Hematopoietic multipotent progenitor cell treated with erythropoietin and hydrocortisone succinate and interleukin-3 and kit ligand, for 6 days (in vitro differentiated cells): ENCODE measurements around the gene ARPC5.

Experiments used
- DNase-seq: peaks from one replicate; pipeline ENCODE4 v3.0.0-alpha.2; 2015

Gene ARPC5

DNA sequence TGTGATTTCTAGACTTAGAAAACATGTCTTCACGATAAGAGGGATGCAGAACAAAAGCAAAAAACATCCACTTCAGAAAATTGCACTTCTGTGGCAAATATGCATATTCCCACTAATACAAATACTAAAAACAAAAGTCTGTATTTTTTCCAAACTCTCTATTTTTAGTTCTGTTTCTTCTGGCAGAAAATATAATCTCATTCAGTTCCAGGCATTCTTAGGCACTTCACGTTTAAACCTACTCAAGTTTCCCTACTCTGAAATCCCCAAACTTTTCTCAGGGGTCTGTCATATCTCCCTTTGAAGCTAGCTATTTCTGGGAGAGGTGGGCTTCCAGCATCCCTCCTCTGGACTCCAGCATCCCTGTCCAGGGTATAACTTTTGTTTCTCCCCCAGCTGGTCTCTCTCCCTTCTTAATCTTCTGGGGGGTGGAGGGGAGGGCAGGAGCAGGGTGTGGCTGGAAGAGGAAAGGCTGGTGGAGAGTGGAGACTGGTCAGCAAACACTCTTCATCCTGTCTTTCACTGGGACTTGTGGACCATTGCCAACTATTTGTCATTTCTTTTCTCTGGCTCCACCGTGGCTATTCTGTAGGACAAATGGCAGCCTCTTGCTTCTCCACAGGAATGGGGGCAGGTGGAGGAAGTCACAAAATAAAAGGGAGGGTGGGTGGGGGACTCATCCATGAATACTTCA lies 25.7 kb downstream of the ARPC5 start:
- no peak for DNase-seq

GRCh38 chr1:183609313-183609712 lies 26.3 kb downstream of the ARPC5 start:
- DNase-seq: peak; percentile 74

- DNase-seq: no peak
Measured at GRCh38 chr1:183607322-183607980, 28.1 kb downstream of the ARPC5 start.

- DNase-seq: no peak
Measured at GRCh38 chr1:183605904-183606303, 29.7 kb downstream of the ARPC5 start.

DNA sequence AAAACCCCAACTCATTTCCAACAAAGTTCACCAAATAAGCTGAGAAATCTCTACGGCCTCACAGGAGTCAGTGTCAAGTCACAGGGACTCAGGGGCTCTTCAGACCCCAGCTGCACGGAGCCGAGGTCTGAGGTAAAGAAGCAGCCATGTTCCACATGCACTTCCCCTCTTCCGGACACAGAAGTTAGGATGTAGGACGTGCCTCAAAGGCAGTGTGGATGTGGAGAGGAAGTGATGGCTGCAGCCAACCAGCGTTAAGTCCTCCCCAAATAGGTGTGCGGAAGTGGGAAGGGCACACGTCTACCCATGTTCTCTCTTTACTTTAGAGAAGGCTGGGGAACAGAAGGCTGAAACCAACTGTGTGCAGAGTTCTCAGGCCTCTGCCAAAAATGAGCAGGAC lies 30.8 kb downstream of the ARPC5 start:
- DNase-seq: no peak

GRCh38 chr1:183604038-183604808 lies 31.4 kb downstream of the ARPC5 start:
- DNase-seq: peak; percentile 69

DNA sequence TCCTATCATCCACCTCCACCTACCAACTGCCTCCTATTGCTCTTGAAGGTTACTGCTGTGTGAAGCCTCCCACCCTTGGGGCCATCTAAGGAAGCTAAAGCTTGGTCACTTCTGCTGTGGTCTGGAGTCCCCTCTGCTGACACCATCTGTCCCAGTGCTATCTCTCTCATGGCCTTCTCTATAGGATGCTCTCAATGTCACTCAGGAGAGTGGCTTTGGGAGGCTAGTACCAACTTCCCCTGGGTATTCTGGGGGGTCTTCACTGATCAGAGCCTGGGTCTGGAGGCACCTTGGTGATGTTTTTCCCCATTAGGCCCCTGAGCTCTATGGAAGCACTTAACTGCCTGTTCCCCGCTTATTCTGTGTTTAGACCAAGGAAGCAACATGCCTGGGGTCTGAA lies 33.1 kb downstream of the ARPC5 start:
- DNase-seq: no peak

- no peak for DNase-seq
Measured at GRCh38 chr1:183600634-183601033, 34.9 kb downstream of the ARPC5 start.

- DNase-seq: peak; percentile 48
Measured at GRCh38 chr1:183600136-183600535, 35.4 kb downstream of the ARPC5 start.

GRCh38 chr1:183598386-183598785 lies 37.2 kb downstream of the ARPC5 start:
- DNase-seq: no peak

DNA sequence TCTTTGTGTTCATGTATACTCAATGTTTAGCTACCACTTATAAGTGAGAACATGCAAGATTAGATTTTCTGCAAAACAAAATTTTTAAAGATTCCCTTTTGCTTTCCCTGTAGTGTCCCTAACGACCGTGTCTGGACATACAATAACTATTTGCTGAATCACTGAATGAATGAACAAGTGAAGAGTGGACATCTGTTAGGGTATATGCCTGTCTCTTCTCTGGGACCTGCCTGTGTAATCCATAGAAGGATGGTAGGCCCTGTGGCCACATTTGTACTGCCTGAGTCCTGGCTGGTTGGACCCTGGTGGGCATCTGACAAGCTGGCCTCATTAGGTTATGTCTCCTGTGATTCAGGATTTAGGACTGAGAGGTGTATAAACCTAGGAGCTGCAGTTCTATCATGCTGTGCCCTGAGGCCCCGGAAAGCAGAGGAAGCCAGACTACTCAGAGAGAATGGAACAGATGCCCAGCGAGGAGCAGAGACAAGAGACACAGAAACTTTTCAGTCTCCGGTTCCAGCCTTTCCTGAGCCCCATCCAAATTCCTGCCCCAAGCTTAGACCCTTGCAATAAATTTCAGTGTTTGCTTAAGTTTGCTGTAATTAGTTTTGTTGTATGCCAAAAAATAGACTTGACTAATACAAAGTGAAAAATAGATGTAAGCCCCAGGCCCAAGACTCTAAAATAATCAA lies 37.8 kb downstream of the ARPC5 start:
- no peak for DNase-seq

DNA sequence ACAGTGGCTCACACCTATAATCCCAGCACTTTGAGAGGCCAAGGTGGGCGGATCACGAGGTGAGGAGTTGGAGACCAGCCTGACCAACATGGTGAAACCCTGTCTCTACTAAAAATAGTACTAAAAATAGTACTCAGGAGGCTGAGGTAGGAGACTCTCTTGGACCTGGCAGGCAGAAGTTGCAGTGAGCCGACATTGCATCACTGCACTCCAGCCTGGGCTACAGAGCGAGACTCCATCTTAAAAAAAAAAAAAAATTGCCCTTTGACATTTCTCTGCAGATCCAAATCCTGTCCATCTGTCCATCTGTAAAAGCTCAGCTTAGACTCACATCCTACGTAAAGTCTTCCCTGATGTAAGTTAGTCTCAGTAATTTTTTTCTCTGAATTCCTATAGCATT lies 39.1 kb downstream of the ARPC5 start:
- DNase-seq: no peak

- no peak for DNase-seq
Measured at GRCh38 chr1:183595537-183595936, 40.0 kb downstream of the ARPC5 start.

GRCh38 chr1:183593356-183593755 lies 42.2 kb downstream of the ARPC5 start:
- no peak for DNase-seq

DNA sequence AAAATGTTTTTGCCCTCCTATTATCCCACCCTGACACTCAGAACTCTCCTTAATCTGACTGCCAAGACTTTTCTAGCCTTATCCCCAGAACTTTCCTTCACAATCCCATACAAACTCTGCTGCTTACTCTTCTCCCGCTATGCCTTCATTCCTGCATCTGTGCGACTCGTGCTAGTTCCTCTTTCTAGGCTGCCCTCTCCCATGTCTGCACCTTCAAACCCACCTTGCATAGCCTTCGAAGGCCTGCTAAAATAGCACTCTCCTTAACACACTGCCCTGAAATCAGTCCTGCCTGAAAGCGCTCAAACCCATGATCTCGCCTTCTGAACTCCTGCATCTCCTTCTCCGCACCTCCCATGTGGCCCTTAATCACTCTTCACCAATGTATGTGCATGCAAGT lies 42.9 kb downstream of the ARPC5 start:
- DNase-seq: no peak

GRCh38 chr1:183590244-183591191 lies 45.1 kb downstream of the ARPC5 start, which contains the start of gene NCF2:
NCF2 (minus strand) TSS chr1:183590459; CDS start chr1:183590329, 130 bp downstream.
- peak; percentile 73 for DNase-seq

DNA sequence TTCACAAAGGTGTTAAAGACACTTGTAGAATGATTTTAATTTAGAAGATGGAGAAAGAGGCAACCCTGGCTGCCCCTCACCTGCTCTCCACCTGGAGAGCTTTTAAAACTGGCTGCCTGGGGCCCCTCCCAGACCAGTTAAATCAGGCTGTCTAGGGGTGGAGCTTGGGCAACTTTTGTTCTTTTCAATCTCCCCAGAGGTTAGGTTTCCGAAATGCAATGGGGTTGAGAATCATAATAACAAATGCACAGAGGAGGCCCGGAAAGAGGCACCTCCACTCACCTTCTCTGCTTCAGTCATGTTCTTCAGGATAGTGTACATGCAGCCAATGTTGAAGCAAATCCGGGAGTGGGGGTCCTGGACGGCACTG lies 45.7 kb downstream of the ARPC5 start:
- DNase-seq: no peak

DNA sequence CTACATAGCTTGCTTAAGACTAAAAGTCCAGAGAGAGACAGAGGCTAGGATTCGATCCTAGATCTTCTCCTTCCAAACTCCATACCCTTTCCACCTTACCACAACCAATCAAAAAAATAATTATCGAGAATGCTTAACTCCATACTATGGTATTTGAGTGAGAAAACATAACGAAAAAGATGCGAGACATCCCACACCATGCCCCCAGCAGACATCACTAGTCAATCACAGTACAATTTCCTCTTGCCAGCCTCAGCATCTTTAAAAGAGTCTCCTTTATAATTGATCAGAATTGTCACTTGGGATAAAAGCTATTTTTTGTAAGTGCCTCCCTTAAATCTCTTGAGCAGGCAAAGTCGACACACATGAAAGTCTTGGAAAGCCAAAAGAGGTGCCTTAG lies 46.2 kb downstream of the ARPC5 start:
- DNase-seq: no peak

DNA sequence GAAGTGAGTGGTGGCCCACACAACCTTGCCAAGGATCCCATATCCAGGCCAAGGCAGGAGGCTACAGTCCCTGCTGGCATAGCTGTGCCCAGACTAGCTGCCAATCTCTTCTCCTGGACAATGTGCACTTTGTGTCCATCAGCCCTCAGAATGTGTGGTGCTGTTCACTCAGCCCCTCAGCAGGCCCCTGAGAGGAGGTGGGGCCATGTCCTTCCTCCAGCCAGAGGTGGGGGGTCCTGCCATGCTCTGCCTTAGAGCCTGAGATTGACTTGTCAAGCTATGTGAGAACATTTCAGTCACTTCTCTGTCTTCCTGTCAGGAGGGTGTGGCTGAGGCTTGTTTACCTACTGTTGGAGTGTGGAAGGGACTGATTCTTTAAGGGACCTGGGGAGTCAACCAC lies 46.8 kb downstream of the ARPC5 start:
- DNase-seq: no peak

DNA sequence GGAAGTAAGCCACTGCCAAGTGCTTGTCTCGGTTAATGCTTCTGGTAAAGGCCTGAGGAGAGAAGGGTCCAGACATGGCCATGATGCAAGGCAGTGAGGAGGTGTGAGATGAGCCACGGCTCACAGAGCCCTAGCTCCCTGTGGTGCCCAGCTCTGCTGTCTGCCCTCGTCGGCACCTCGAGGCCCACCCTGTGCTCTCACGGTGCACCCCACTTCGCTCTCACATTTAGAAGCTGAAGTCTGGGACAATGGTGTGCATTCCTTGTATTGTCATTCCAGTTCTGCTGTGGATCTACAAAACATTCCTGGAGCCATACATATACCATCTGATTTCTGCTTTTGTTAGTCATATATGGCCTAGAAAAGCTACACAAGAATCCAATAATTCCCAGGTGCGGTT lies 48.7 kb downstream of the ARPC5 start:
- DNase-seq: no peak

GRCh38 chr1:183586455-183586854 lies 49.1 kb downstream of the ARPC5 start:
- DNase-seq: no peak

DNA sequence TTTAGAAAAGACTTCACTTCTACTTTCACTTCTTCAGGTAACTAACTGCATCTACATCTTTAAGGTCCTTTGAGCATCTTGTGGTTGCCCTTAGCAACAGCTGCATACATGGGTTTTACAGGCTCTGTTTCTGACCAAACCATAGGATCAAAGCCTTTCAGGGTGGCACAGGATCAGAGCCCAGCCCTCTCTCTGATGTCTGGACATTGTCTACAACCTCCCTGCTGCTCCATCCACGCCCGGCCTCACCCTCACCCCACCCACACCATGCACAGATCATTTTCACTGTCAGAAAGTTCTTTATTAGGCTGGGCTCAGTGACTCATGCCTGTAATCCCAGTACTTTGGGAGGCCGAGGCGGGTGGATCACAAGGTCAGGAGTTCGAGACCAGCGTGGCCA lies 50.5 kb downstream of the ARPC5 start:
- no peak for DNase-seq
